ENCODE data around the gene VMAC.
"Not testable (repeated sequence)": the region's sequence is repeated elsewhere in the genome, so short reads cannot be mapped to it uniquely, and the experiment has no call there.

Gene VMAC

DNA sequence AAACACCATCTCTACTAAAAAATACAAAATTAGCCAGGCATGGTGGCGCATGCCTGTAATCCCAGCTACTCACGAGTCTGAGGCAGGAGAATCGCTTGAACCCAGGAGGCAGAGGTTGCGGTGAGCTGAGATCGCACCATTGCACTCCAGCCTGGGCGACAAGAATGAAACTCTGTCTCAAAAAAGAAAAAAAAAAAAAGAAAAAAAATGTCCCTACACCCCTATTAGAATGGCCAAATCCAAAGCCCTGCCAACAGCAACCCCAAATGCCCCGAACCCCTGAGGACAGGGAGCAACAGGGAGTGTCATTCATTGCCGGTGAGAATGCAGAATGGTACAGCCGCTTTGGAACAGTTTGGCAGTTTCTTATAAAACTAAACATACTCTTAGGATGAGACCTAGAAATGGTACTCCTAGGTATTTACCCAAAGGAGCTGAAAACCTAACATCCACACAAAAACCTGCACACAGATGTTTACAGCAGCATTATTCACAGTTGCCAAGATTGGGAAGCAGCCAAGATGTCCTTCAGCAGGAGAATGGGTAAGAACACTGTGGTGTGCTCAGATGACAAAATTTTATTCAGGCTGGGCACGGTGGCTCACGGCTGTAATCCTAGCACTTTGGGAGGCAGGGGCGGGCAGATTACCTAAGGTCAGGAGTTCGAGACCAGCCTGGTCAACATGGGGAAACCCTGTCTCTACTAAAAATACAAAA lies 21.4 kb upstream of the VMAC start:
- not testable (repeated sequence) for DNase-seq (ENCODE audit: low read depth in 2 of 2)

GRCh38 chr19:5884065-5884811 lies 20.4 kb upstream of the VMAC start:
- not testable (repeated sequence) for DNase-seq (ENCODE audit: low read depth in 2 of 2)

DNA sequence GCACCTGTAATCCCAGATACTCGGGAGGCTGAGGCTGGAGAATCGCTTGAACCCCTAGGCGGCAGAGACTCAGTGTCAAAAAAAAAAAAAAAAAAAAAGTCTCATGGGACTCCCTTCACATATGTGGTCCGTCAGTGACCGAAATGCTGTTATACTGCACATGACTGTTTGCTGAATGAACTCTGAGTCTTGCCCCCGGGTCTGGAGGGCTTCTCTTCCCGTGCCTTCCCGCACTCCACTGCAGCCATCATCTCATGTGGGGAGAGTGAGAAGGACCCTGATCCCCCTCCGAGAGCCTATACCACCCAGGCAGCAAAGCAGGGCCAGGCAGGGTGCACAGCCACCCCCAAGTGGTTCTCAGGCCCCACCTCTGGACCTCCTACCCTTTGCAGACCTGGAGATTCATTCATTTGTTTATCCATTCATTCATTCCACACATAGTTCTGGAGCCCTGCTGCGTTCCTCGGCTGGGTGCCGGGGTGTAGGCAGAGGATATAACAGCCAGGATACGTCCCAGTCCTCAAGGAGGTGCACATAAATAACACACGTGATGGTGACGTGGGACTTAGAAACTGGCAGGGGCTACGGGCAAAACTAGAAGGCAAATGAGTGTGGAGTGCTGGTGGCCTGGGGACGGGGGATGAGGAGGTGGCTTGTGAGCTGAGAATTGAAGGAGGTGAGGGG lies 15.2 kb upstream of the VMAC start:
- DNase-seq (ENCODE audit: low read depth in 2 of 2) = no peak

- no peak for DNase-seq (ENCODE audit: low read depth in 2 of 2)
Observed at GRCh38 chr19:5890099-5890498, 14.6 kb upstream of the VMAC start.

DNA sequence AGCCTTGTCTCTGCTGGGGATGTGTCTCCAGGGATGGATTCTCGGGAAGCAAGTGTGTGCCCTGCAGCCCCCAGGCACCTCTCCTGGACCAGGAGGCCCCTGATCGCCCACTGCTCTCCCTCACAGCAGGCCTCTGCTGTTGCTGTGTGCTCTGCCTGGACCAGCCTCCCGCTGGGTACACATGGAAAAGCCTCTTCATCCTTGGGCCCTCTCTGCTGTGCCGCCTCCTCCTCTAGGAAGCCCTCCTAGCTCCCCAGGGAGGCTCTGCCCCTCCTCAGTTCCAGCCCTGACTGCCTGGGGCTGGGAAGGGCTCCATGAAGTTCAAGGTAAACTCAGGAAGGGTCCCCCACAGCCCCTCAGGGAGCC lies 13.1 kb upstream of the VMAC start:
- DNase-seq (ENCODE audit: low read depth in 2 of 2) = no peak

DNA sequence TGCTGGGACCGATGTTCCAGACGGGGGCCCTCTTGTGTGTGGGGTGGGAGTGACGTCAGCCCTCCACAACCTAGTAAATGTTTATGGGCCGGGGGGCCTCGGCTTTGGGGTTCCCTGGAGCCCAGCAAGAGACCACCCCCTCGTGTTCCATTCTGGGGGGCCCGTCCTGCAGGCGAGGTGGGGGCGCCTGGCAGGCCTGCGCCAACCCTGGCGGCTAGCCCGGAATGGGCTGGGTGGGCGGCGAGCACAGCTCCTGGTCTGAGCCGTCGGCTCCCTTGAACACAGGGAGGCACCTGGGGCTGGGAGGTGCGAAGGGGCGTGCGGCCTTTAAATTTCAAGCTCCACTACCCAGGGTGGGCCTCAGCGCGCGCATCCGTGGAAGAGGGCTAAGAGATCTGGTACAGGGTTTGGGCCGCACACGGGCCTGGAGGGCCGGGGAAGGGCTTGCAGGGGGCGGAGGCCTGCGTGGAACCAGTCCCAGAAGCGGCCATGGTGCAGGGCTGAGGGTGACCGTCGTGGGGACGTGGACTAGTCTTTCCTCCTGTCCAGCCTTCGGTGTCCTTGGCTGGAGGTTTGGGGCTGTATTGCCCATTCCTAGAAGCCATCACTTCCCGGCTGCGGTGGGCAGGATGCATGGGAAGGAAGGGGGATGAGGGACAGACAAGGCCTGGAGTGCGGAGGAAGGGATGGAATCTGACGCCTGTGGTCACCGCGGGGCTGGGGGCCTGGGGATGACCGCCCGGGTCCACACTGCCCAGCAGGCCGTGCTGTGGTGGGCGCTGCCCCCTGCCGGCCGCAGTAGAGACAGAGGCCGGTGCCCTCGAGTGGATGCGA lies 12.5 kb upstream of the VMAC start:
- no peak for DNase-seq (ENCODE audit: low read depth in 2 of 2)

DNA sequence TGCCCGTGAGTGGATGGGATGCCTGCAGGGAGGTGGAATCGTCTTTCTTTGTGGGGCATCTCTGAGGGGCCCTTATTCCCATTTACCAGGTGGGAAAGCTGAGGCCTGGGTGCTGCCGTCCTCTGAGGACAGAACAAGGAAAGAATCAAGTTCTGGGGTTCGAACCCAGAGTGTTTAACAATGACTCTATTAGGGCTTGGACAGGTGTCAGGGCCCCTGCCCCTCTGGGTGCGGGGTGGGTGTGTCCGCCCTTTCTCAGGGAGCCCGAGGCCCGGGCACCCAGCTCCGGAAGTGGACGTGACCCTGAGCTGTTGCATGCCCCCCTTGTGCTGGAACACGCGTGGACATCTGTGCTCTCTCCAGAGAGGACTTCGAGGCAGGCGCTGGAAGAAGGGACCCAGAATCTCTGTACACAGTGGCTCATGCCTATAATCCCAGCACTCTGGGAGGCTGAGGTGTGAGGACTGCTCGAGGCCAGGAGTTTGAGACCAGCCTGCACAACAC lies 11.8 kb upstream of the VMAC start:
- no peak for DNase-seq (ENCODE audit: low read depth in 2 of 2)

DNA sequence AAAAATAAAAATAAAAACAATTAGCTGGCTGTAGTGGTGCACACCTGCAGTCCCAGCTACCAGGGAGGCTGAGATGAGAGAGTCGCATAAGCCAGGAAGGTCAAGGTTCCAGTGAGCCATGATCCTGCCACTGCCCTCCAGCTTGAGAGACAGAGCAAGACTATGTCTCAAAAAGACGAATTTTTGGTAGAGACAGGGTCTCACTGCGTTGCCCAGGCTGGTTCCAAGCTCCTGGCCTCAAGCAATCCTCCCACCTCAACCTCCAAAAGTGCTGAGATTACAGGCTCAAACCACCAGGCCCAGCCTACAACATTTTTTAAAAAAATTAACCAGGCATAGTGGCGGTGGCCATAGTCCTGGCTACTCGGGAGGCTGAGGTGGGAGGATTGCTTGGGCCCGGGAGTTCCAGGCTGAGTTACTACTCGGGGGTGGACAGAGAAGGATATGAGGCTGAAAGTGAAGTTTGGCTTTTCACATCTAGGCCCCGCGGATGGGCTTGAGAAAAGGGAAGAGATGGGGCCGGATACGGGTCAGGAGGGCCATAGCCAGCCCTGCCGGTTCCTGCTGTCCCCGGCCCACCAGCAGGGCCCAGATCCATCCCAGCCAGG lies 11.3 kb upstream of the VMAC start:
- DNase-seq (ENCODE audit: low read depth in 2 of 2) = no peak

DNA sequence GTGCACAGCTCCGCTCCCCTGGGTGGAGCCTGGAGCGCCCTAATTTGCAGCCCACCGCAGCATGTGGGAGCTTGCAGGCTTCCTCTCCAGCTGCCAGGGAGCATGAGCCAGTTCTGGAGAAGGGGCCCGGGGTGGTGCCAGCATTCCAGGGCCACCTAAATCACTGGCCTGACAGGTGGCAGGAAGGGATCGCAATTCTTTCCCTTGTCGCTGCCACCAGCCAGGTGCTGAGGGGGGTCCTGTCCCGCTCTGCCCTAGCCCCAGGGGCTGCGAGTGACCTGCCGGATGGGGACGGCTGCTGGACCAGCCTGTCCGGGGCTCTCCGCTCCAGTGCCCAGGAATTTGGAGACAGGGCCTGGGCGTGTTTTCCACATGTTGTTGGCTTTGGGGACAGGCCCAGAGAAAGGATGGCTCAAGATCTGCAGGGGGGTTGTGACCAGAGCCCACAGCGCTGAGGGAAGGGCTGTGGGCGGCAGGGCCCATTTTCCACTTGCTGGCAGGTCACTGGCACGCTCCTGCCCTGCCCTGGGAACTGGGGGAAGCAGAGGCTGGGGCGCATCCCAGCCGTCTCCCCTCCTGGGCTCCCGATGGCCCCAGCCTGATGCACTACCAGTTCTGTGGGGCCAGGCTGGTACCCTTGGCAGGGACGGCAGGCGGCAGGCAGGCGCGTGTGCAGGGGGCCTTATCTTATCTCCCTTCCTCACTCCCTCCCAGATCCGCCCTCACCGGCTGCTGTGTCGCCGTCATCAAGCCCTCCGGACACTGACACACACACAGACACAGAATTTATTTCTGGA lies 10.6 kb upstream of the VMAC start:
- DNase-seq (ENCODE audit: low read depth in 2 of 2) = no peak

- no peak for DNase-seq (ENCODE audit: low read depth in 2 of 2)
Observed at GRCh38 chr19:5894704-5895349, 9.8 kb upstream of the VMAC start.

DNA sequence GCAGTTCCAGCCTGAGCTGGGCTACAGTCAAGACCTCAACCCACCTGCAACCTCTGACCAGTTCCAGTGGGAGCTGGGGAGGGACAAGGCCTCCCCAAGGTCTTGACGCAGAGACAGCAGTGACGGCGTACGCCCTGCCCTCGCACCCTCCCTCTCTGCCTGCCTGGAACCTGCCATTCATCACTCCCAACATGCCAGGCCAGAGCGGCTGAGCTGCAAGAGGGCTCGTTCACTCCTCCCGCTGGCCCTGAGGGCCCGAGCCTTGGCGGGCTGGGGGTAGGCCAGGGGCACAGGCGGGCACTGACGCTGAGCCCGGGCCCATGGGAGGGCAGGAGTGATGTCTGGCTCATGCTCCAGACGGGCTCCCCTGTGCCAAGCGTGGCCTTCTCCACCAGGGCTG lies 9.3 kb upstream of the VMAC start:
- no peak for DNase-seq (ENCODE audit: low read depth in 2 of 2)

DNA sequence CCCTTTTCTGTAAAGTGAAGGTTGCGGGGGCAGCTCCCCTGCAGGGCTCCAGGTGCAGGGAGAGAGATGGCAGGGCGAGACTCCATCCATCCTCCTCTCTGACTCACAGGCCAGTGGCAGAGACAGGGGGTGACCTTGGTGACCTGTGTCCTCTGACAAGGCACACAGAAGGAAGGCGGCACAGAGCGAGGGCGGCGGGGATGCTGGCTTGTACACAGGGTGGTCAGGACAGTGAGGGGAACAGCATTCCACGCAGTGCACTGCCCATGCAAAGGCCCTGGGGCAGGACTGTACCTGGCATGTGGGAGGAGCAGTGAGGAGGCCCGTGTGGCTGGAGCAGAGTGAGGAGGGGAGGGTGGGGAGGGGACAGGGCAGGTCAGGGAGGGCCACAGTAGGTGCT lies 8.8 kb upstream of the VMAC start:
- DNase-seq (ENCODE audit: low read depth in 2 of 2) = no peak

DNA sequence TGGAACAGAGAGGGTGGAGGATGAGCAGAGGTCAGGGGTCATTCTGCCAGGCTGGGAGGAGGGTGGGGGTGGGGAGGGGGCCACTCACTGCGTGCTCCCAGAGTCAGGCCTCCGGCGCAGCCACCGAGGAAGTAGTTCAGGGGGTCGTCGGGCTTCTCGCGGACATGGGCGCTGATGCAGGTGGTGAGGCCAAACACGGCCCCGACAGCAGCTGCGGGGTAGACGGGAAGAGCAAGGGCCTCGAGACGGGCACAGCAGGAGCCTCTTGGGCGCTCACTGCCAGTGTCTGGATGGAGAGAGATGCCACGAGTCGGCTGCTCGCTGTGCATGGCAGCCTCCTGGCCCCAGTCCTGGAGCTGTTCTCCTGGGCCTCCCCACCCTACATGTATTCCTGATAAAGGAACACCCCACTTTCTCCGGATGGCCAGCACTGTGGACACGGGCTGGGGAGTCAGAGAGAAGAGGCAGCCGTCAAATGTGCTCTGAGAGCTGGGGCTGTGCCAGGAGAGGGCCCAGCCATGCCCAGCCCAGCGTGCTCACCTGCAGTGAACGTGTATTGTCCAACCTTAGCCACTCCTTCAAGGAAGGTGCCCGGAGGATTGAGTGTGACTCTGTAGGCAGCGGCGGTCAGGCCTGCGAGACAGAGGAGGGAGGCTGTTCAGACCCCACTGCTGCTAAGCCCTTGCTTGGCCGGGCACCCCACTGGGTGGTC lies 8.2 kb upstream of the VMAC start:
- DNase-seq (ENCODE audit: low read depth in 2 of 2) = no peak

- DNase-seq (ENCODE audit: low read depth in 2 of 2) = no peak
Observed at GRCh38 chr19:5897189-5897969, 7.3 kb upstream of the VMAC start.

GRCh38 chr19:5899728-5900526 lies 4.7 kb upstream of the VMAC start:
- no peak for DNase-seq (ENCODE audit: low read depth in 2 of 2)

DNA sequence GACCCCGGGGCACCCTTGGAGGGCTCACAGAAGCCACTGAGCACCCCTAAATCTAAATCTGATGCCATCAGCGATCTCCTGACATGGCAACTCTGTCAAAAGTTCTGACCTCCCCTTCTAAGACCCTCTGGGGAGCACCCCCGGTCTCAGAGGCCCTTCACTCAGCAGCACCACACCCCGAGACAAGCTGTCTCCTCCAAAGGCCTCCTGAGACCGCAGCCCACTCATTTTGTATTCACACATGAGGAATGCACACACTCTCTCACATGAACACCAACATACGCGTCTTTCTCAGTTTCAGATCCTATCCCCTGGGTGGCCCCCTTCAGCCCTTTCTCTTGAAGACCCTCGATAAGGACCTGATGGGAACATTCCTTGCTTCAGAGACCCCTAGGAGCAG lies 3.7 kb upstream of the VMAC start:
- no peak for DNase-seq (ENCODE audit: low read depth in 2 of 2)

GRCh38 chr19:5903056-5903623 lies 1.5 kb upstream of the VMAC start:
- no peak for DNase-seq (ENCODE audit: low read depth in 2 of 2)

Measured in stimulated activated CD4-positive, alpha-beta T cell treated with anti-CD3 and anti-CD28 coated beads, Interleukin-4, amount 100 ng/mL, for 48 hours (primary cell).